Smooth muscle cell of the pulmonary artery (primary cell): ENCODE data around the gene DYNAP. TPM values are rescaled to one million over a fixed set of nuclear protein-coding genes. Genes with fewer than 3 reads are reported as not detected.

Source experiments
- total RNA-seq: library from RNA; depleted of rRNA; stranded (reverse); fragments of >200 nt; gene quantifications from 2 replicates; pipeline ENCODE4 v1.2.3, GENCODE V29; 2014

DYNAP gene, protein sequence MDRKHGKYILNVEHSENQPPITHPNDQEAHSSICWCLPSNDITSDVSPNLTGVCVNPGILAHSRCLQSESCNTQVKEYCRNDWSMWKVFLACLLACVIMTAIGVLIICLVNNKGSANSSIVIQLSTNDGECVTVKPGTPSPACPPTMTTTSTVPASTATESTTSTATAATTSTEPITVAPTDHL
- total RNA-seq, result not detected in 2 replicates

DNA sequence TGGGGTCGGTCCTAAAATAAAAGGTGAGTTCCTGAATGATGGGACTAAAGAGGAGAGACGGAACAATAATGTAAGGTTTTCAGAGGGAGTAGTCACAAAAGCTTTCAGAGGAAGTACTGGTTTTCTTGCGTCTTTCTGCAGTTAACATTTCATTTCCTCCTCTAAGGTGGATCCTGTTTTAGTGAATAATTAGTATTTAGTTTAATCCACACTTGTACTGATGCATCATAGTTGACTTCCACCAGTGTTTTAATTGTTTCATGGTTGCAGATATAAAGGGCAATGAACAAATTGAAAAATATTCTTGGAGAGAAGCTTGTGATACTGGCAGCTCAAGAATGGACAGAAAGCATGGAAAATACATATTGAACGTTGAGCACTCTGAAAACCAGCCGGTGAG, at the start of gene DYNAP:
TSS of gene DYNAP (plus strand) at position 301 of the 400 bp plus-strand sequence. CDS start at position 339, 38 bp downstream.

Other genes with a start within 250 kb of the DYNAP start
- gene STARD6, start 233.4 kb upstream of the DYNAP start, total RNA-seq, result not detected in 2 replicates
- gene C18orf54, start 233.3 kb upstream of the DYNAP start, total RNA-seq, result 2.7 and 5.7 TPM in 2 replicates
- 10.6 and 63.2 TPM in 2 replicates for gene RAB27B, start 237.2 kb downstream of the DYNAP start, total RNA-seq